H9 (cell line): ENCODE measurements around the gene PCCB. TPM values are rescaled to one million over a fixed set of nuclear protein-coding genes. Genes with fewer than 3 reads are reported as not detected.

ENCODE experiments used
- DNase-seq: peaks from one replicate; pipeline ENCODE4 v3.0.0-alpha.2; 2017
- H2AFZ ChIP-seq: one replicate; pipeline ENCODE4 v1.6.1; 2013; ENCODE audit warnings: mild to moderate bottlenecking, low read length, control low read depth, moderate library complexity
- H2AK5ac ChIP-seq: 2 replicates; pipeline ENCODE4 v1.6.1; 2013; ENCODE audit warnings: low read length, control low read depth, mixed read lengths; ENCODE audit not compliant: insufficient read length
- H2BK120ac ChIP-seq: one replicate; pipeline ENCODE4 v1.6.1; 2013; ENCODE audit warnings: low read depth, mild to moderate bottlenecking, low read length, control low read depth, inconsistent platforms; ENCODE audit not compliant: poor library complexity, severe bottlenecking
- H2BK12ac ChIP-seq: 2 replicates; pipeline ENCODE4 v1.6.1; 2013; ENCODE audit warnings: low read length, control low read depth, mixed read lengths, low read depth; ENCODE audit not compliant: insufficient read length
- H2BK15ac ChIP-seq: 2 replicates; pipeline ENCODE4 v1.6.1; 2013; ENCODE audit warnings: low read depth, low read length, control low read depth
- H2BK20ac ChIP-seq: one replicate; pipeline ENCODE4 v1.6.1; 2013; ENCODE audit warnings: low read depth, mild to moderate bottlenecking, low read length, control low read depth, inconsistent platforms; ENCODE audit not compliant: poor library complexity, severe bottlenecking
- H2BK5ac ChIP-seq: 2 replicates; pipeline ENCODE4 v1.6.1; 2013; ENCODE audit warnings: low read length, control low read depth, mixed read lengths; ENCODE audit not compliant: insufficient read length
- H3K14ac ChIP-seq: 2 replicates; pipeline ENCODE4 v1.6.1; 2013; ENCODE audit warnings: low read length, control low read depth; ENCODE audit not compliant: insufficient read depth
- H3K18ac ChIP-seq: 2 replicates; pipeline ENCODE4 v1.6.1; 2013; ENCODE audit warnings: low read depth, mild to moderate bottlenecking, mixed read lengths, low read length, control low read depth; ENCODE audit not compliant: insufficient read length
- H3K23ac ChIP-seq: 2 replicates; pipeline ENCODE4 v1.6.1; 2013; ENCODE audit warnings: low read length, control low read depth, mixed read lengths, low read depth; ENCODE audit not compliant: insufficient read length
- H3K23me2 ChIP-seq: 2 replicates; pipeline ENCODE4 v1.6.1; 2013; ENCODE audit warnings: low read depth, mild to moderate bottlenecking, mixed read lengths, low read length, control low read depth; ENCODE audit not compliant: insufficient read length, poor library complexity, severe bottlenecking
- H3K27ac ChIP-seq: 2 replicates; pipeline ENCODE4 v1.5.1; 2013; ENCODE audit warnings: low read length, control low read depth, mixed read lengths, low read depth; ENCODE audit not compliant: insufficient read length
- H3K27me3 ChIP-seq: 2 replicates; pipeline ENCODE4 v1.6.1; 2013; ENCODE audit warnings: low read length, control low read depth, inconsistent platforms; ENCODE audit not compliant: insufficient read depth
- H3K4ac ChIP-seq: 2 replicates; pipeline ENCODE4 v1.6.1; 2013; ENCODE audit warnings: low read depth, mild to moderate bottlenecking, control low read depth, inconsistent platforms, low read length, moderate library complexity
- H3K4me1 ChIP-seq: 2 replicates; pipeline ENCODE4 v1.6.1; 2013; ENCODE audit warnings: low read length, control low read depth, inconsistent platforms; ENCODE audit not compliant: insufficient read depth
- H3K4me2 ChIP-seq: 2 replicates; pipeline ENCODE4 v1.6.1; 2013; ENCODE audit warnings: low read length, control low read depth, mixed read lengths; ENCODE audit not compliant: insufficient read length, insufficient read depth
- H3K56ac ChIP-seq: 2 replicates; pipeline ENCODE4 v1.6.1; 2013; ENCODE audit warnings: low read depth, mild to moderate bottlenecking, mixed read lengths, low read length, control low read depth; ENCODE audit not compliant: insufficient read length
- H3K79me1 ChIP-seq: 2 replicates; pipeline ENCODE4 v1.6.1; 2013; ENCODE audit warnings: low read depth, mild to moderate bottlenecking, moderate library complexity, low read length, control low read depth, inconsistent platforms; ENCODE audit not compliant: insufficient read depth, poor library complexity, severe bottlenecking
- H3K79me2 ChIP-seq: 2 replicates; pipeline ENCODE4 v1.6.1; 2013; ENCODE audit warnings: low read length, control low read depth, inconsistent platforms; ENCODE audit not compliant: insufficient read depth
- H3K9ac ChIP-seq: 2 replicates; pipeline ENCODE4 v1.6.1; 2013; ENCODE audit warnings: low read length, control low read depth, mixed read lengths; ENCODE audit not compliant: insufficient read length; ENCODE audit errors: extremely low read depth
- H3K9me3 ChIP-seq: one replicate; pipeline ENCODE4 v1.6.1; 2013; ENCODE audit warnings: low read depth, low read length, inconsistent platforms; ENCODE audit not compliant: control insufficient read depth
- H3T11ph ChIP-seq: one replicate; pipeline ENCODE4 v1.6.1; 2013; ENCODE audit warnings: mild to moderate bottlenecking, low read length, control low read depth, inconsistent platforms
- H4K20me1 ChIP-seq: one replicate; pipeline ENCODE4 v1.6.1; 2013; ENCODE audit not compliant: control insufficient read depth, insufficient read length, insufficient read depth
- H4K5ac ChIP-seq: 2 replicates; pipeline ENCODE4 v1.6.1; 2013; ENCODE audit warnings: low read depth, mild to moderate bottlenecking, mixed read lengths, low read length, control low read depth; ENCODE audit not compliant: insufficient read length
- H4K8ac ChIP-seq: replicated peaks from 2 replicates; pipeline ENCODE4 v1.6.1; 2013; ENCODE audit warnings: low read length, control low read depth, mixed read lengths, low read depth; ENCODE audit not compliant: insufficient read length
- H4K91ac ChIP-seq: 2 replicates; pipeline ENCODE4 v1.6.1; 2013; ENCODE audit warnings: low read depth, mild to moderate bottlenecking, moderate library complexity, mixed read lengths, low read length, control low read depth; ENCODE audit not compliant: insufficient read length
- H3K27ac Mint-ChIP-seq, 3 experiments: 2 replicates in 2 of 3; 3 replicates in 1 of 3; pipeline ENCODE4 v1.8.0; 2020 to 2021; ENCODE audit warnings: mixed read lengths in 3 of 3, mild to moderate bottlenecking in 1 of 3, moderate library complexity in 1 of 3
- H3K27me3 Mint-ChIP-seq: 2 replicates; pipeline ENCODE4 v1.8.0; 2021; ENCODE audit warnings: low read depth, mild to moderate bottlenecking, moderate library complexity, mixed read lengths
- H3K36me3 Mint-ChIP-seq, 3 experiments: 2 replicates in 2 of 3; 3 replicates in 1 of 3; pipeline ENCODE4 v1.8.0; 2020 to 2021; ENCODE audit warnings: low read depth in 3 of 3, mixed read lengths in 3 of 3; ENCODE audit not compliant: insufficient read depth in 1 of 3
- H3K4me1 Mint-ChIP-seq, 2 experiments: 2 replicates each; pipeline ENCODE4 v1.8.0; 2020; ENCODE audit warnings: mixed read lengths in 2 of 2
- H3K4me3 Mint-ChIP-seq, 2 experiments: 2 replicates in 1 of 2; 3 replicates in 1 of 2; pipeline ENCODE4 v1.8.0; 2020 to 2021; ENCODE audit warnings: mild to moderate bottlenecking in 2 of 2, mixed read lengths in 2 of 2, moderate library complexity in 1 of 2
- H3K9me3 Mint-ChIP-seq, 2 experiments: 2 replicates in 1 of 2; 3 replicates in 1 of 2; pipeline ENCODE4 v1.8.0; 2020; ENCODE audit warnings: mild to moderate bottlenecking in 2 of 2, mixed read lengths in 2 of 2, moderate library complexity in 1 of 2
- WGBS: extraction: QIAGEN DNeasy Blood & Tissue Kit; methylation state at CpG from one replicate; pipeline ENCODE4 v1.1.7; 2013; ENCODE audit warnings: missing lambda C conversion rate, low lambda C conversion rate, mixed read lengths; ENCODE audit not compliant: insufficient read length; ENCODE audit errors: extremely low coverage; 5-methylcytosine and 5-hydroxymethylcytosine counted together
- total RNA-seq: library from RNA; stranded (reverse); gene quantifications from 2 replicates; pipeline ENCODE4 v1.2.1, GENCODE V29; 2021
- TF ChIP-seq, protein P1 (sequence below): fragments of 200-600 bp; sonication (generic); conservative IDR thresholded peaks from 3 replicates; pipeline ENCODE4 v1.8.0; 2021; ENCODE audit warnings: antibody characterized with exemption, mild to moderate bottlenecking

PCCB gene
- total RNA-seq, 1 experiment from 2014 or later, result 68.9 TPM

- Histone ChIP-seq H3K56ac (no peak overlapping the region), H3K27me3 (no peaks in the 10 kb centered on the region), H2AFZ (no peak overlapping the region), H3K23ac (no peak overlapping the region), H3K9ac (no peak overlapping the region), H3K79me1 (no peaks in the 10 kb centered on the region), H2AK5ac (no peak overlapping the region), H3K23me2 (no peaks in the 10 kb centered on the region), H4K91ac (no peak overlapping the region), H4K20me1 (no peaks in the 10 kb centered on the region), H2BK15ac (no peak overlapping the region), H3K4ac (no peak overlapping the region), H3T11ph (no peak overlapping the region), H2BK12ac (no peak overlapping the region), H3K18ac (no peak overlapping the region), H4K8ac (no peak overlapping the region), H2BK20ac (no peak overlapping the region), H3K4me2 (no peak overlapping the region), H2BK120ac (no peak overlapping the region), H3K27ac (no peak overlapping the region), H3K9me3 (no peaks in the 10 kb centered on the region), H4K5ac (no peak overlapping the region), H3K4me1 (no peaks in the 10 kb centered on the region), H3K14ac (no peak overlapping the region), H3K79me2 (no peaks in the 10 kb centered on the region; the same call in none of the 2 replicates), H2BK5ac (no peak overlapping the region)
- no peak overlapping the region for H3K27ac Mint-ChIP-seq
- no peaks in the 10 kb centered on the region; a peak in 2 of 7 replicates for H3K36me3 Mint-ChIP-seq
- H3K4me3 Mint-ChIP-seq, result no peak overlapping the region
- H3K27me3 Mint-ChIP-seq, result peaks cover 3% of the 10 kb centered on the region
- no peak for DNase-seq
- no peaks in the 10 kb centered on the region for H3K9me3 Mint-ChIP-seq
- no CpG with 5 or more reads among the region's 4 CpGs for WGBS
- TF ChIP-seq, protein P1, sequence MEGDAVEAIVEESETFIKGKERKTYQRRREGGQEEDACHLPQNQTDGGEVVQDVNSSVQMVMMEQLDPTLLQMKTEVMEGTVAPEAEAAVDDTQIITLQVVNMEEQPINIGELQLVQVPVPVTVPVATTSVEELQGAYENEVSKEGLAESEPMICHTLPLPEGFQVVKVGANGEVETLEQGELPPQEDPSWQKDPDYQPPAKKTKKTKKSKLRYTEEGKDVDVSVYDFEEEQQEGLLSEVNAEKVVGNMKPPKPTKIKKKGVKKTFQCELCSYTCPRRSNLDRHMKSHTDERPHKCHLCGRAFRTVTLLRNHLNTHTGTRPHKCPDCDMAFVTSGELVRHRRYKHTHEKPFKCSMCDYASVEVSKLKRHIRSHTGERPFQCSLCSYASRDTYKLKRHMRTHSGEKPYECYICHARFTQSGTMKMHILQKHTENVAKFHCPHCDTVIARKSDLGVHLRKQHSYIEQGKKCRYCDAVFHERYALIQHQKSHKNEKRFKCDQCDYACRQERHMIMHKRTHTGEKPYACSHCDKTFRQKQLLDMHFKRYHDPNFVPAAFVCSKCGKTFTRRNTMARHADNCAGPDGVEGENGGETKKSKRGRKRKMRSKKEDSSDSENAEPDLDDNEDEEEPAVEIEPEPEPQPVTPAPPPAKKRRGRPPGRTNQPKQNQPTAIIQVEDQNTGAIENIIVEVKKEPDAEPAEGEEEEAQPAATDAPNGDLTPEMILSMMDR, result no peak
- peaks cover 19 to 22% of the 10 kb centered on the region in 2 experiments for H3K4me1 Mint-ChIP-seq
Measured at GRCh38 chr3:136247855-136248590, 2.1 kb upstream of the PCCB start.
